GM18507 (cell line): ENCODE results near the gene ARHGAP21.
"Not testable (repeated sequence)": the region's sequence is repeated elsewhere in the genome, so short reads cannot be mapped to it uniquely, and the experiment has no call there.

Experiments used
- DNase-seq: peaks from one replicate; pipeline ENCODE4 v3.0.0; 2011; ENCODE audit warnings: low read depth; ENCODE audit not compliant: insufficient read length; ENCODE audit errors: extremely low spot score
- FAIRE-seq: peaks from 2 replicates; lab custom pipeline; 2011; peaks lifted over from hg19 to GRCh38; lab: Jason Lieb, UNC

ARHGAP21 gene

DNA sequence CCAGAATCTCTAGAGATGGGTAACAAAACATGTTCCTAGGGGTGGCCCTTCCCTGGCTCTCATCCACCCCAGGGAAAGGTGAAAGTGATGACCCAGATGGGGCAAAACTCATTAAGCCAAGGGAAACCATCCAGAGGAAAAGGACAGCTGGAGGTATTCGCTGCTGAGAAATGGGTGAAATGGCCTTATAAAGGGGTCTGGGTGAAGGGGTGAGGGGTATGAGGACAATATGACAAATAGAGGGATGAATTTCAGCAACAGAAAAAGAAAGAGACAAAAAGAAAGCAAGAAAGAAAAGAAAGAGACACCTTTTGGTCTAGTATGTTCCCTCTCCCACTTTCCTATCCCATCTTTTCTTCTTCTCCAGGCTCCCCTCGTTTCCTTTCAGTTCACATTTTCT lies 26.6 kb downstream of the ARHGAP21 start:
- no peak for FAIRE-seq
- no peak for DNase-seq

DNA sequence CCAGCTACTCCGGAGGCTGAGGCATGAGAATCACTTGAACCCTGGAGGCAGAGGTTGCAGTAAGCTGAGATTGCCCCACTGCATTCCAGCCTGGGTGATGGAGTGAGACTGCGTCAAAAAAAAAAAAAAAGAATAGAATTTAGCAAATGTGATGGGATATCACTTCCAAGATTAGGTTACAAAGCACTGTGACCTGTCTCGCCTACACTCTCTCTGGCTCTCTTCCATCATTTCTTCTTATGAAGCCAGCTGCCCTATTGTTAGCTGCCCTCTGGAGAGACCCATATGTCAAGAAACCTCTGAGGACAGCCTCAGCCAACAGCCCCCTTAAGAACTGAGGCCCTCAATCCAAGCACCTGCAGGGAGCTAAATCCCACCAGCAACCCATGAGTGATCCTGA lies 28.2 kb downstream of the ARHGAP21 start:
- DNase-seq: no peak
- no peak for FAIRE-seq

DNA sequence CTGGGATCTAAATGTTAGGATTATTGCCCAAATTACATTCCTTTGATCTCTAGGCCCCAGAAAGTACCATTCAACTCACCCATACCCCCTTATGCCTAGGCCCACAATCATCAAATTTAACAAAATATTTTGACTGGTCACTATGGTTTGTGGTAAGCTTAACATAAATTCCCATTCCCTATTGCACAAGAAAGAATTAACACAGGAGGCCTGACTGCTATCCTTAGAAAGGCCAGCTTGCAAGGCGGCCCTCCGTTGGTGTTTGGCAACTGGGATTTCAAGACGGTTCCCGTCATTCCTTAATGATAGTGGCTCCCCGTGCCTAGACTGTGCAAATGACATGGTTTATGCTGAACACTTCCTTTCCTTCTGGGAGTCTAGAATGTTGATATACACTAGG lies 29.6 kb downstream of the ARHGAP21 start:
- DNase-seq (no peak), FAIRE-seq (no peak)

DNA sequence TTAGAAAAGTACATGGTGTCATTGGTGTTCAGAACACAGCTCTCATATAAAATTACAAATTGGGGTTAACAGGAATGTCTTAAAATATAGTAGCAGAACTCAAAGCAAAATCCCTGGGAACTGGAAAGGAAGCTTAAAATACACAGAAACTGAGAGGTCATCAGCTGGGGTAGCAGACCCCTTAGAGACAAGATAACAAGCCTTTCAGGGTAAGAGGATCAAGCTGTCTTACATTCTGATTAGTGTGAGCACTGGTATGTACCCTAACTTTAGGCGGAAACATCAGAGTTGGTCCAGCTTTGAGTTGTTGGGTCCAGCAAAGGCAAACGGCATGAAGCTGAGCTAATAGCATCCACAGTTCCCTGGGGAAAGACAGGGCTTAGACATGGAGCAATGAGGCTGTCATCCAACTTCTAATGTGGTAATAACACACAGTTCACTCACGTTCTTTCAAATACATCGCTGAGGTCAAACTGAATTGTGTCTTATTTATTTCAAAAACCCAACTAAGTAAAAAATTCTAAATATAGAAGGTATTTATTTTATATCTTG lies 32.6 kb downstream of the ARHGAP21 start:
- FAIRE-seq (no peak), DNase-seq (no peak)

DNA sequence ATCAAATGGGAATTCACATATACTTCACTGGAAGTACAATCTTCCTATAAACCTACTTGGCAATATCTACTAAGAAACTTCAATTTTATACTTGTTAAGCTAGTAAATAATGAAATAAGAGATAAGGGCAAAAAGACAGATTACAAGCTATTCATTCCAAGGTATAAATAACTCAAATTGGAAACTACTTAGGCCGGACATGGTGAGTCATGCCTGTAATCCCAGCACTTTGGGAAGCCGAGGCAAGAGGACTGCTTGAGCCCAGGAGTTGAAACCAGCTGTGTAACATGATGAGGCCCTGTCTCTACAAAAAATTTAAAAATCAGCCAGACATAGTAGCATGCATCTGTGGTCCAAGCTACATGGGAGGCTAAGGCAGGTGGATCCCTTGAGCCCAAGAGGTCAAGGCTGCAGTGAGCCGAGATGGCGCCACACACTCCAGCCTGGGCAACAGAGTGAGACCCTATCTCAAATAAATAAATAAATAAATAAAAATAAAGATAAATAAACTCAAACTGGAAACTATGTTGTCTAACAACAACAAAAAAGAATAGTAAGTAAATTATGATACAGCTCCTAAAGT lies 37.6 kb downstream of the ARHGAP21 start:
- DNase-seq (no peak), FAIRE-seq (no peak)

DNA sequence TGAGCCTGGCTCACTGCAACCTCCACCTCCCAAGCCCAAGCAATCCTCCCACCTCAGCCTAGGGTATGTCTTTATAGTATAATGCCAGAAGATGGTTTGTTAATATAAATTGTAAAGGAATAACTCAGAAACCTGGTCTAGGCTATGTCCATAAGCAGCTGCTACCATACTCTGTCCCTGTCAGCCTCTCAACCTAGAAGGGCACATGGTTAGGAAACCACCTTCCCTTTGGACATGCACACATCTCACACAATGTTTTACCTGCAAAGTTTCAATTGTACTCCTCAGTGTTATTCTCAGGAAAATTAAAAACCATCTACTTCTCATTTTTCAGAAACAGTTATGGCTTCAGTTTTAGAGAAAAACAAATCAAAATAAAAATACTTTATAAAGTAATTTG lies 40.1 kb downstream of the ARHGAP21 start:
- no peak for FAIRE-seq
- no peak for DNase-seq

DNA sequence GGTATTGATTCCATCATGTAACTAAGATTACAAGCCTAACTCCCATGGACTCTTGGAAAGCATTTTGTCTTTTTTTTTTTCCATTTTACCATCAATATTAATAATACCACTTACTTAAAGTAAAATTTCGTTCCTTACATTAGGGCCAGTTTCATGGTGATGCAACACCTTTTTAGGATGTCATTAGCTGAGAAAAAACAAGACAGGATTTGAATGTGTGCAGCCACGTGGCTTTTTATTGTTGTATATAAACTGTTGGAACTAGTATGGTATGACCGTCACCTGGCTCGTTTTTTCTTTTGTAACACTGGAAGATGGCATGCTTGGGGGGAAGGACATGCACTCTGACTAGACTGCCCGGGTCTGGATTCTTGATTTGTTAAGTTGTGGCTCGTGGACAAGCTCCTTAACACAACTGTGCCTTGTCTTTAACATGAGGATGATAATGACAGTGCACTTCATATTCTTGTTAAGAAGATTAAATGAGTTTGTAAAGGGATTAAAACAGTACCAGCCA lies 42.1 kb downstream of the ARHGAP21 start:
- DNase-seq (no peak), FAIRE-seq (no peak)

DNA sequence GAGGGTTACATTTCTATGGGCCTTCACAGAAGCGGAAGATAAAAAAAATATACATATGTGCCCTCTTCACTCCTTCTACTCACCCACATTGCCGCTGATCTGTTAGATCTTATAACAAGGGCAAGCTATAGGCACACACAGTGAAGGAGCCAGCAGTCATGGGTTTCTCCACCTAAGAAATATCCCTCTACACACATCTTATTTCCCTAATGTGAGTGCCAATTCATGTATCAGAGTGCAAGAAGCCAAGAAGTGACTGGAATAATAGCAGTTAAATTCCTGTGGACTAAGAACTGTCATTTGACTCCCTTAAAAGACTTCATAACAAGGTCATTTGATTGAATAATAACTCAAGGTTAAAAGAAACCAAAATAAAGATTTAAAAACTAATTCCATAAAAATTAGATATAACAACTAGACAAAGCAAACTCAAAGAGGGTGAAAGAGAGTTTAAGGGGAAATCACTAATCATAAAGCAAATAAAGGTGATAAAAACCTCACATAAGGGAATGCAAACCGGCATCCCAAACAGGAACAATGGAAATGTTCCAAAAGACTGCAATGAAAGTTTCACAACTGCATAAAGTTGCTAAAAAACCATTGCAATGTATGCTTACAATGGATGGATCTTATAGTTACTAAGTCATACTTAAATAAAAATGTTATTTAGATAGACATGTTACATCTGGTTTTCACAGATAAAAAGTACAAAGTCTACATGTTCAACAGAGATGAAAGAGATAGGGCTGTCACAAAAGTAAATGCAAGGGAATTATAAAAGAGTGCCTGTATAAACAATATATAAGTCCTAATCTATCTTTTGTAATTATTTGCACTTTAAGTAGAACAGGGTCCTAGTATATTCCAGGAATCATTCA lies 42.8 kb downstream of the ARHGAP21 start:
- no peak for FAIRE-seq
- DNase-seq: no peak

DNA sequence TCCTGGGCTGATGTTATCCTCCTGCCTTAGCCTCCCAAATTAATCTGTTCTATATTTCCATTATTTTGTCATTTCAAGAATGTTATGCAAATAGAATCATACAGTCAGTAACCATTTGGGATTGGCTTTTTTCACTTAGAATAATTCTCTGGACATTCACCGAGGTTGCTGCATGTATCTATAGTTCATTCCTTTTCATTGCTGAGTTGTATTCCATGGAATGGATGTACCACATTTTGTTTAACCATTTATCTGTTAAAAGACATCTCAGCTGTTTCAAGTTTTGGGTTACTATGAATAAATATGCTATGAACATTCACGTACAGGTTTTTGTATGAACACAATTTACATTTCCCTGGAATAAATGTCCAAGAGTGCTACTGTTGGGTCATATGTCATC lies 44.9 kb downstream of the ARHGAP21 start:
- DNase-seq (no peak), FAIRE-seq (no peak)

DNA sequence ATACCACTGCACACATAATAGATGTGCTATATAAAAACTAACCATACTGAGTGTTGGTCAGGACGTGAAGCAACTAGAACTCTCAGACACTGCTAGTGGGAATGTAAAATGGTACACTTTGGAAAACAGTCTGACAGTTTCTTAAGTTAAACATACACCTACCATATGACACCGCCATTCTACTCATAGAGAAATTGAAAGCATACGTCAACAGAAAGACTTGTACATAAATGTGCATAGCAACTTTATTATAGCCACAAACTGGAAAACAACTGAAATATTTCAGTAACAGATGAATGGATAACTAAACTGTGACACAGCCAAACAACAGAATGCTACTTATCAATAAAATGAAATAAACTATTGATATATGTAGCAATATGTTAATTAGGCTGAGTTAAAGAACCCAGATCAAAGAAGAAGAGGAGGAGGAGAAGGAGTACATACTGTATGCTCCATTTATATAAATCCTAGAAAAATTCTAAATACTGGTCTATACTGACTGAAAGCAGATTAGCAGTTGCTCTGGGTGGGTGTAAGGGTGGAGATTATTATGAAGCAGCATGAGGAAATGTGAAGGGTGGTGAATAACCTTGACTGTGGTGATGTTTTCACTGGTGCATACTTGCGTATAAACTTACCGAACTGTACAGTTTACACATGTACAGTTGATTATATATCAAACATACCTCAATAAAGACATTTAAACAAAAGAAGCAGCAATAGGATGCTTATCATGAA lies 48.6 kb downstream of the ARHGAP21 start:
- FAIRE-seq: no peak
- DNase-seq: no peak

DNA sequence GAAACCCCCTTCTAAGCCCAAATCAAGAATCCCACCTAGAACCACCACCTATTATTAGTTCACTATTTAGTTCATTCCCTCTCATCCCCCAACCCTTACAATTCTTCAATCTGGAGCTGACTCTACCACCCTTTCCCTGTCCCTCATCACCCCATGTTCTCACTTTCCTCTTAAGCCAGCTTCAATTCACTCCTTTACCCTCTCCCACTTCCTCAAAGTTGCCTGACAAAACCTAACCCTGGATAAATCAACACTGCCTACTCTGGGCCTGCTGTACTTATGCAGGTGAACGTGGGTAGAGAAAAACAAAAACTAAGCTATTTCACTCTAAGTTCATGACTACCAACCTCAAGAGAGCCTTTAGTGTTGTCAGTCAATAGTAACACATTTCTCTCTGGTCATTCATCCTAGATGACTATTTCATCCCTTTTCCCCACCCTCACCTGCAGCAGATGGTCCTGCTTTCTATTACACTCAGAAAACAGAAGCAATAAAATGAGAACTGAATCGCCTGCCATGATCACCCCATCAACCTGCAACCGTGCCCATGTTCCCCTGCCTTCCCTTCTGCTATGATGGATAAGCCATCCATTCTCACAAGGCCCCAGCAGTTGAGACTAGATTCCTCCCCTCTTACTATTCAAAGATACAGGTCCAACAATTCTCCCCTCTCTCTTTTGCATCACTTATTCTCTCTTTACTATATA lies 52.6 kb downstream of the ARHGAP21 start:
- DNase-seq: no peak
- no peak for FAIRE-seq

DNA sequence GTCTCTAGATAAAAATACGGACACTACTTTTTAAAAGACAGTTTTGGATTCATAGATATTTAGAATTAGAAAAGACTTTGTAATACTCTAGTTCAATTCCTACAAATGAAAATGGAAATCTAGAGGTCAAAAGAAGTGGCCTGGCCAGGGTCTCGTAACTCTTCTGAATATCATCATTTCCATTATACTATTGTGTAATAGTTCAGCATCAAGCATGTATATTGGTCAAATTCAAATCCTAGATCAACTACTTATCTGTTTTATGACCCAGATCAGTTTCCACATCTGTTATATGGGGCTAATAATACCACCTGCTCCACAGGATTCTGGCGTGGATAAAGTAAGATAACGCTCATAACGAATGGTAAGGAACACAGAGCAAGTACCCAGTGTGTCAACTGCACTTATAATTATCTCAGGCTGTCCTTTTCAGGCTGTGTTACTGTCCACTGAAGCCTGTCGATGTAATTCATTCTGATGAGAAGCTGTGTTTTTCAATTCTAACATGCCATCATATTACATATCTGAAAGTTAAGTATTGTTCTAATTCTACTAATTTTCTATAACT lies 54.3 kb downstream of the ARHGAP21 start:
- FAIRE-seq (no peak), DNase-seq (no peak)

DNA sequence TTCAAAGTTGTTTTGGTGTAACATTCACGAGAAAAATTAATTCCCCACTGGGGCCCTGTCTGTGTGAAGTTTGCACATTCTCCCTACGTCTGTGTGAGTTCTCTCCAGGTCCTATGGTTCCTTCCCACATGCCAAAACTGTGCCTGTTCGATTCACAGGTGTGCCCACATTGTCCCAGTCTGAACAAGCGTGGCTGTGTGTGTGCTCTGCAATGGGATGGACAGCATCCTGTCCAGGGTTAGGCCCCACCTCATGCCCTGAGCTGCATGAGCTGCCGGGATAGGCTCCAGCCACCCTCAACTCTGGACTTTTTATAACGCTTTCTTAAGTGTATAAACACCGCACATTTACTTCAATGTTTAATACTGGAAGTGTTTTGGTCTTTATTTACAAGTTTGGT lies 55.4 kb downstream of the ARHGAP21 start:
- no peak for DNase-seq
- no peak for FAIRE-seq

DNA sequence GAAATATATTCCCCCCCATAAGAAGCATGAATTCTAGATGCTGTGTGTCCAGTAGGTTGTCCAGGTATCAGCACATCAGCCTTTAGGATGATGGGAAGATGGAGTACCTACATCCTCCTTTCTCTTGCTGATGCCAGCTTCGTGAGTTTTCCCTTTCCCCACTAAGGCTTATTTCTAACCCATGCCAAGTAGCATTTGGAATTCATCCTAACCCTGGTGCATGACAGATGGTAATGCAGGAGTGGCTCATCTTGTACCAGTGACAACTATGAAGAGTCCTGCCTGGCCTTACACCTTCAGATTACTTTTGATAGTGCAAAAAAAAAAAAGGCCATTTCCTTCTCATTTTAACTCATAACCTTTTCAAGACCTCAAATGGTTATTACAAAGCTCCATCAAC lies 58.7 kb downstream of the ARHGAP21 start:
- DNase-seq (no peak), FAIRE-seq (no peak)

DNA sequence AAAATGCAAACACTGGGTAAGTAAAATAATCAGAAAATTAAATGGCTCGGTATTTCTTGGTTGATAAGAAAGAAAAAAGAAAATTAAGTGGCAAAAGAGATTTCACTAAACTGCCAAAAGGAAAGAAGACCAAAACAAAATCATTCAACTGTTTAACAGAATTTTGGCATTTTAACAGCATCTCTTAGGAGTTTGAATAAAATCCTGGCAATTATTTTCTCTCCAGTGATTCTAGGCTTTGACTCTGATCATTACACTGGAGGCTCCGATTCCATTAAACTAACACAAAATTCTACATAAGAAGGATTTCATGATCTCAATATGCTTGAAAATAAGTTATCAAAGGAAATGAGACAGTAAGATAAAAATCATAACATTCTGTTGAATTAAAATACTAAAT lies 62.3 kb downstream of the ARHGAP21 start:
- FAIRE-seq (no peak), DNase-seq (no peak)

DNA sequence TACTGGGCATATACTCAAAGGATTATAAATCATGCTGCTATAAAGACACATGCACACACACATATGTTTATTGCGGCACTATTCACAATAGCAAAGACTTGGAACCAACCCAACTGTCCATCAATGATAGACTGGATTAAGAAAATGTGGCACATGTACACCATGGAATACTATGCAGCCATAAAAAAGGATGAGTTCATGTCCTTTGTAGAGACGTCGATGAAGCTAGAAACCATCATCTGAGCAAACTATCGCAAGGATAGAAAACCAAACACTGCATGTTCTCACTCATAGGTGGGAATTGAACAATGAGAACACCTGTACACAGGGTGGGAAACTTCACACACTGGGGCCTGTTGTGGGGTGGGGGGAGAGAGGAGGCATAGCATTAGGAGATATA lies 65.4 kb downstream of the ARHGAP21 start:
- not testable (repeated sequence) for FAIRE-seq, DNase-seq

DNA sequence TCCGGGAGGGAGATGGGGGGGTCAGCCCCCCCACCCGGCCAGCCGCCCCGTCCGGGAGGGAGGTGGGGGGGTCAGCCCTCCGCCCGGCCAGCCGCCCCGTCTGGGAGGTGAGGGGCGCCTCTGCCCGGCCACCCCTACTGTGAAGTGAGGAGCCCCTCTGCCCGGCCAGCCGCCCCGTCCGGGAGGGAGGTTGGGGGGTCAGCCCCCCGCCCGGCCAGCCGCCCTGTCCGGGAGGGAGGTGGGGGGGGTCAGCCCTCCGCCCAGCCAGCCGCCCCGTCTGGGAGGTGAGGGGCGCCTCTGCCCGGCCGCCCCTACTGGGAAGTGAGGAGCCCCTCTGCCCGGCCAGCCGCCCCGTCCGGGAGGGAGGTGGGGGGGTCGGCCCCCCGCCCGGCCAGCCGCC lies 67.4 kb downstream of the ARHGAP21 start:
- DNase-seq, FAIRE-seq: not testable (repeated sequence)

DNA sequence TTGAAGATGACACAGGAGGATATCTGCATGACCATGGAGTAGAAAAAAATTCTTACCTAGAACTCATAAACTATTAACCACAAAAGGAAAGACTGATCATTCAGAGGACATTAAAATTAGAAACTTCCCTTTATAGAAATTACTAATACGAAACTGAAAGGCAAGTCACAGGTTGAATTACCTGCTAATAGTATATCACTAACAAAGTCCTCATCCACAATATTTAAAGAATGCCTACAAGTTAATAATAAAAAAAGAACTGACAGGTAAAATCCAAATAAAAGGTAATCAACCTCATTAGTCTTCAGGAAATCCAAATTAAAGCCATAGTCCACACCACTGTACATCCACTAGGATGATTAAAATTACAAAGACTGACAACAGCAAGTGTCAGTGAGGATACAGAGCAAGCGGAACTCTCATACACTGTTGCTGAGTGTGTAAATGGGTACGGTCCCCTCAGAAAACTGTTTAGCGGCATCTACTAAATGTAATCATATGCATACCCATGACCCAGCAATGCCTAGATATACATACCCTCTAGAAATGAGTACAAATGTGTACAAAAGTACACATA lies 71.2 kb downstream of the ARHGAP21 start:
- FAIRE-seq (peak; percentile 85), DNase-seq (peak; percentile 30)

DNA sequence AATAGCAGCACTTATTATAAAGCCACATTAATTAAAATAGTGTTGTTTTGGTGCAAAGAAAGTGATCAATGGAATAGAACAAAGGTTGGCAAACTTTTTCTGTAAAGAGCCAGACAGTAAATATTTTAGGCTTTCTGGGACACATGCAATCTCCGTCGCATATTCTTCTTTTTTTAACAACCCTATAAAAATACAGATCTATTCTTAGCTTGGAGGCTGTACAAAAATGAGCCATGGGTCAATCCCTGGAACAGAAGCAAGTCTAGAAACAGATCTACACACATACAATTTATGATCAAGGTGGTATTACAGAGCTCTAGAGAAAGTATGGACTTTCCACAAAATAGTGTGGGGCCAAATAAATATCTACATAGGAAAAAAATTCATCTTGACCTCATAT lies 71.8 kb downstream of the ARHGAP21 start:
- DNase-seq (no peak), FAIRE-seq (no peak)
